ENCODE results near the gene CDC42EP2. TPM values are rescaled to one million over a fixed set of nuclear protein-coding genes. Genes with fewer than 3 reads are reported as not detected.

Gene CDC42EP2
- total RNA-seq, 4 donors from 2014 or later = 9.1 to 22.7 (median 14.5) TPM

- TF ChIP-seq, protein P1, sequence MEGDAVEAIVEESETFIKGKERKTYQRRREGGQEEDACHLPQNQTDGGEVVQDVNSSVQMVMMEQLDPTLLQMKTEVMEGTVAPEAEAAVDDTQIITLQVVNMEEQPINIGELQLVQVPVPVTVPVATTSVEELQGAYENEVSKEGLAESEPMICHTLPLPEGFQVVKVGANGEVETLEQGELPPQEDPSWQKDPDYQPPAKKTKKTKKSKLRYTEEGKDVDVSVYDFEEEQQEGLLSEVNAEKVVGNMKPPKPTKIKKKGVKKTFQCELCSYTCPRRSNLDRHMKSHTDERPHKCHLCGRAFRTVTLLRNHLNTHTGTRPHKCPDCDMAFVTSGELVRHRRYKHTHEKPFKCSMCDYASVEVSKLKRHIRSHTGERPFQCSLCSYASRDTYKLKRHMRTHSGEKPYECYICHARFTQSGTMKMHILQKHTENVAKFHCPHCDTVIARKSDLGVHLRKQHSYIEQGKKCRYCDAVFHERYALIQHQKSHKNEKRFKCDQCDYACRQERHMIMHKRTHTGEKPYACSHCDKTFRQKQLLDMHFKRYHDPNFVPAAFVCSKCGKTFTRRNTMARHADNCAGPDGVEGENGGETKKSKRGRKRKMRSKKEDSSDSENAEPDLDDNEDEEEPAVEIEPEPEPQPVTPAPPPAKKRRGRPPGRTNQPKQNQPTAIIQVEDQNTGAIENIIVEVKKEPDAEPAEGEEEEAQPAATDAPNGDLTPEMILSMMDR (IDR thresholded peaks at IDR 0.05) = no peak
- no peak for TF ChIP-seq POLR2A (IDR thresholded peaks at IDR 0.05)
- TF ChIP-seq POLR2AphosphoS5 (IDR thresholded peaks at IDR 0.05) = no peak
- Histone ChIP-seq H3K27ac (peak overlapping the region; percentile 90 to 91 (median 90)), H3K27me3 (no peaks in the 10 kb centered on the region), H3K4me1 (peaks cover 20 to 48% (median 36%) of the 10 kb centered on the region in 4 donors), H3K4me3 (peak overlapping the region in 3 of 4 donors; percentile 51 to 67 (median 60)), H3K36me3 (peaks cover 0 to 15% (median 7%) of the 10 kb centered on the region in 4 donors), H3K9me3 (no peaks in the 10 kb centered on the region)
- in situ Hi-C loops (cut with MboI; ENCODE audit: low pct_ligation_motif_present in 1 of 4, low pct_unique_long_range_greater_than_20kb in 1 of 4, low sequenced_read_pairs in 3 of 4) (no loop called here), intact Hi-C loops (cut with DNase I; ENCODE audit: low total_unique reads) (no loop called here)
- DNase-seq = peak; percentile 80
- 10 to 43% methylated on average over 1 to 13 of the region's 13 CpGs for WGBS, 2 donors (ENCODE audit: low coverage in 1 of 2)
Measured at GRCh38 chr11:65317025-65317786, 2.5 kb downstream of the CDC42EP2 start.

DNA sequence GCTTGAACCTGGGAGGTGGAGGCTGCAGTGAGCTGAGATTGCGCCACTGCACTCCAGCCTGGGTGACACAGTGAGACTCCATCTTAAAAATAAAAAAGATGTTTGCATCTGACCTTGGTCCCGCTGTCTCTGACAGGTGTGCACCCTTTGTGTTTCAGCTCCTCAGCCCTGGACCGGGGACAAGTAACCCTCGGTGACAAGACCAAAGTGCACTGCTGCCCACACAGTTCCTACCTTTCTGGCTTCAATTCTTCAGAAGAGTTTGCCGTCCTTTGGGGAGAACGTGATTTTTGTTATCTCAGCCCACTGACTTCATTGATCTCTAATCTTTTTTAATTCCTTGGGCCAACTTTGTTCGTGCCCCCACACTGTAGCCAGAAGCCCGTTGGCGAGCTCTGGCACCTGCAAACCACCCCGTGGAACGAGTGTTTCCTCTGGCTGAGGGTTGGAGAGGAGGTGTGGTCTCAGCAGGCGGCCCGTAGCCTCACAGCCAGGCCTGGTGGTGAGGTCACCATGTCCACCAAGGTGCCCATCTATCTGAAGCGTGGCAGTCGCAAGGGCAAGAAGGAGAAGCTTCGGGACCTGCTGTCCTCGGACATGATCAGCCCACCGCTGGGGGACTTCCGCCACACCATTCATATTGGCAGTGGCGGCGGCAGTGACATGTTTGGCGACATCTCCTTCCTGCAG lies 5.9 kb downstream of the CDC42EP2 start:
- intact Hi-C loops (cut with DNase I; ENCODE audit: low total_unique reads) = no loop called here
- WGBS, 2 donors (ENCODE audit: low coverage in 1 of 2) = 76 to 81% methylated on average over 3 to 22 of the region's 22 CpGs

GRCh38 chr11:65321076-65321475 lies 6.4 kb downstream of the CDC42EP2 start:
- Histone ChIP-seq H3K4me3 (no peak overlapping the region), H3K4me1 (peaks cover 10 to 32% (median 18%) of the 10 kb centered on the region in 4 donors), H3K27me3 (no peaks in the 10 kb centered on the region), H3K27ac (peak overlapping the region in 3 of 4 donors; percentile 4 to 36 (median 18)), H3K36me3 (peaks cover 0 to 15% (median 7%) of the 10 kb centered on the region in 4 donors), H3K9me3 (no peaks in the 10 kb centered on the region)
- in situ Hi-C loops (cut with MboI; ENCODE audit: low pct_ligation_motif_present in 1 of 4, low pct_unique_long_range_greater_than_20kb in 1 of 4, low sequenced_read_pairs in 3 of 4) (loop anchor here in 2 of 4 donors (10.0 kb wide), 1 partner anchor 46 kb away; no protein-coding TSS in a partner anchor), intact Hi-C loops (cut with DNase I; ENCODE audit: low total_unique reads) (no loop called here)
- TF ChIP-seq POLR2A (IDR thresholded peaks at IDR 0.05) (no peak), EP300 (IDR thresholded peaks at IDR 0.05; ENCODE audit: low read depth) (no peak), POLR2AphosphoS5 (IDR thresholded peaks at IDR 0.05) (no peak)
- TF ChIP-seq, protein P1 (IDR thresholded peaks at IDR 0.05) = no peak
- WGBS, 2 donors (ENCODE audit: low coverage in 1 of 2) = 84% methylated on average over 15 of the region's 15 CpGs; no CpG with 5 or more reads in 1 of the 2 donors
- DNase-seq = no peak

More for the DNA sequence above, 5.9 kb downstream of the CDC42EP2 start:
- Histone ChIP-seq H3K27ac (no peak overlapping the region), H3K9me3 (no peaks in the 10 kb centered on the region), H3K36me3 (peaks cover 0 to 15% (median 7%) of the 10 kb centered on the region in 4 donors), H3K4me1 (peaks cover 16 to 37% (median 23%) of the 10 kb centered on the region in 4 donors), H3K27me3 (no peaks in the 10 kb centered on the region), H3K4me3 (no peak overlapping the region)
- DNase-seq = no peak
- TF ChIP-seq POLR2A (IDR thresholded peaks at IDR 0.05) (no peak), POLR2AphosphoS5 (IDR thresholded peaks at IDR 0.05) (no peak), EP300 (IDR thresholded peaks at IDR 0.05; ENCODE audit: low read depth) (no peak)
- TF ChIP-seq, protein P1 (IDR thresholded peaks at IDR 0.05) = no peak
- in situ Hi-C loops (cut with MboI; ENCODE audit: low pct_ligation_motif_present in 1 of 4, low pct_unique_long_range_greater_than_20kb in 1 of 4, low sequenced_read_pairs in 3 of 4) = loop anchor here in 2 of 4 donors (10.0 kb wide), 1 partner anchor 46 kb away; no protein-coding TSS in a partner anchor
